Neural progenitor cell (in vitro differentiated cells): ENCODE measurements around the gene SLC39A2. TPM values are rescaled to one million over a fixed set of nuclear protein-coding genes. Genes with fewer than 3 reads are reported as not detected.

Experiments used
- DNase-seq: peaks from one replicate; pipeline ENCODE4 v3.0.0-alpha.2; 2016; ENCODE audit warnings: low spot score
- H2AFZ ChIP-seq: fragments of 200-600 bp; sonication (generic); replicated peaks from 2 replicates; pipeline ENCODE4 v1.6.1; 2016; ENCODE audit warnings: antibody characterized with exemption
- H3F3A ChIP-seq: fragments of 200-600 bp; sonication (generic); 2 replicates; pipeline ENCODE4 v1.6.1; 2016; ENCODE audit warnings: antibody characterized with exemption, low read depth
- H3K27ac ChIP-seq: fragments of 200-600 bp; sonication (generic); 2 replicates; pipeline ENCODE4 v1.5.1; 2016; ENCODE audit warnings: mild to moderate bottlenecking
- H3K27me3 ChIP-seq: fragments of 200-600 bp; sonication (generic); 2 replicates; pipeline ENCODE4 v1.6.1; 2016; ENCODE audit warnings: mild to moderate bottlenecking, moderate library complexity
- H3K36me3 ChIP-seq: fragments of 200-600 bp; sonication (generic); 2 replicates; pipeline ENCODE4 v1.5.1; 2016
- H3K4me1 ChIP-seq: fragments of 200-600 bp; sonication (generic); 2 replicates; pipeline ENCODE4 v1.6.1; 2016; ENCODE audit warnings: mixed run types
- H3K4me2 ChIP-seq: fragments of 200-600 bp; sonication (generic); 2 replicates; pipeline ENCODE4 v1.6.1; 2016
- H3K4me3 ChIP-seq: fragments of 200-600 bp; sonication (generic); 2 replicates; pipeline ENCODE4 v1.5.1; 2016
- H3K79me2 ChIP-seq: fragments of 200-600 bp; sonication (generic); 2 replicates; pipeline ENCODE4 v1.6.1; 2016; ENCODE audit warnings: low read depth
- H3K9ac ChIP-seq: fragments of 200-600 bp; sonication (generic); 2 replicates; pipeline ENCODE4 v1.6.1; 2016
- H3K9me3 ChIP-seq: fragments of 200-600 bp; sonication (generic); 2 replicates; pipeline ENCODE4 v1.5.1; 2016; ENCODE audit warnings: low read depth
- H4K20me1 ChIP-seq: fragments of 200-600 bp; sonication (generic); 2 replicates; pipeline ENCODE4 v1.6.1; 2016; ENCODE audit warnings: low read depth
- H3K27ac Mint-ChIP-seq: 3 replicates; pipeline ENCODE4 v1.8.0; 2021; ENCODE audit warnings: mixed read lengths
- H3K27me3 Mint-ChIP-seq: 2 replicates; pipeline ENCODE4 v1.8.0; 2022; ENCODE audit warnings: low read depth, mild to moderate bottlenecking, inconsistent platforms, moderate library complexity, mixed read lengths; ENCODE audit not compliant: insufficient read depth
- H3K36me3 Mint-ChIP-seq: 3 replicates; pipeline ENCODE4 v1.8.0; 2021; ENCODE audit warnings: mixed read lengths
- H3K4me1 Mint-ChIP-seq: 3 replicates; pipeline ENCODE4 v1.8.0; 2021; ENCODE audit warnings: mixed read lengths
- H3K4me3 Mint-ChIP-seq: 3 replicates; pipeline ENCODE4 v1.8.0; 2021; ENCODE audit warnings: mild to moderate bottlenecking, moderate library complexity, mixed read lengths
- H3K9me3 Mint-ChIP-seq: 3 replicates; pipeline ENCODE4 v1.8.0; 2020; ENCODE audit warnings: mixed read lengths
- EZH2 ChIP-seq: fragments of 200-600 bp; sonication (generic); IDR thresholded peaks from 2 replicates; pipeline ENCODE4 v1.6.1; 2017; ENCODE audit warnings: antibody characterized with exemption, mild to moderate bottlenecking, moderate library complexity
- EZH2phosphoT487 ChIP-seq: fragments of 200-600 bp; sonication (generic); IDR thresholded peaks from 2 replicates; pipeline ENCODE4 v1.6.1; 2017; ENCODE audit warnings: antibody characterized with exemption
- total RNA-seq: library from RNA; depleted of rRNA; stranded (reverse); fragments of >200 nt; gene quantifications from 2 replicates; pipeline ENCODE4 v1.2.3, GENCODE V29; 2015; ENCODE audit warnings: low replicate concordance
- TF ChIP-seq, protein P1 (sequence below): fragments of 200-600 bp; sonication (generic); IDR thresholded peaks from 2 replicates; pipeline ENCODE4 v1.5.1; 2017; ENCODE audit warnings: antibody characterized with exemption, mild to moderate bottlenecking

SLC39A2 gene
- total RNA-seq, 1 donor from 2014 or later = not detected

DNA sequence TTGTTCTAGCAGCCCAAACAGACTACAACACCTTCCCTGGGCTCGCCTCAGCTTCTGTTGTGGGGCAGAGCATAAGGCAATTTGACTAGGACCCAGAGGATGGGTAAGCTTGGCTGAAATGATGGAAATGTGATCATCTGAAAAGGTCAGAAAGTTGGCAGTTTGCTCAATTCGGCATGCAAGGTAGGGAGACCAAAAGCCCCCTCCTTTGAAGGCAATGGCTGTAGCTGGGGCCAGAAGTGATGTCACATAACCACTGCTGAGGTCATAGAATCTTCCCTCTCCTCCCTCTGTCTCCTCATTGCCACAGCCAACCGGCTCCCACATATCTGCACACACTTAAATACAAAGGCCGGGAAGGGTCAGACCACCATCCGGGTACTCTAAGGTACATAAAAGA lies 30.8 kb downstream of the SLC39A2 start, which contains the start of gene TPPP2:
Gene TPPP2, plus strand, starts transcription at position 301 of the 400 bp plus-strand sequence. CDS start 365 bp downstream, outside the sequence.
- H3K27ac ChIP-seq = no peak within 1 kb of the TSS
- no peak within 1 kb of the TSS for H3K9ac ChIP-seq
- peaks cover 6% of the 10 kb centered on the region for H3K4me1 Mint-ChIP-seq
- no peaks in the 10 kb centered on the region for H3K36me3 ChIP-seq
- peaks cover 9% of the 10 kb centered on the region for H3K27me3 Mint-ChIP-seq
- DNase-seq = no peak
- no peaks in the 10 kb centered on the region for H4K20me1 ChIP-seq
- peaks cover 39% of the 10 kb centered on the region for H3K27me3 ChIP-seq
- H3K4me3 ChIP-seq = no peak within 1 kb of the TSS
- no peaks in the 10 kb centered on the region for H3K36me3 Mint-ChIP-seq
- H3K4me2 ChIP-seq = no peak within 1 kb of the TSS
- H3K4me3 Mint-ChIP-seq = no peak within 1 kb of the TSS
- no peak within 1 kb of the TSS for H2AFZ ChIP-seq
- no peaks in the 10 kb centered on the region for H3K9me3 Mint-ChIP-seq
- no peaks in the 10 kb centered on the region for H3K79me2 ChIP-seq
- H3K9me3 ChIP-seq = no peaks in the 10 kb centered on the region
- H3F3A ChIP-seq = no peaks in the 10 kb centered on the region
- TF ChIP-seq EZH2 (no peak), EZH2phosphoT487 (no peak)
- TF ChIP-seq, protein P1, sequence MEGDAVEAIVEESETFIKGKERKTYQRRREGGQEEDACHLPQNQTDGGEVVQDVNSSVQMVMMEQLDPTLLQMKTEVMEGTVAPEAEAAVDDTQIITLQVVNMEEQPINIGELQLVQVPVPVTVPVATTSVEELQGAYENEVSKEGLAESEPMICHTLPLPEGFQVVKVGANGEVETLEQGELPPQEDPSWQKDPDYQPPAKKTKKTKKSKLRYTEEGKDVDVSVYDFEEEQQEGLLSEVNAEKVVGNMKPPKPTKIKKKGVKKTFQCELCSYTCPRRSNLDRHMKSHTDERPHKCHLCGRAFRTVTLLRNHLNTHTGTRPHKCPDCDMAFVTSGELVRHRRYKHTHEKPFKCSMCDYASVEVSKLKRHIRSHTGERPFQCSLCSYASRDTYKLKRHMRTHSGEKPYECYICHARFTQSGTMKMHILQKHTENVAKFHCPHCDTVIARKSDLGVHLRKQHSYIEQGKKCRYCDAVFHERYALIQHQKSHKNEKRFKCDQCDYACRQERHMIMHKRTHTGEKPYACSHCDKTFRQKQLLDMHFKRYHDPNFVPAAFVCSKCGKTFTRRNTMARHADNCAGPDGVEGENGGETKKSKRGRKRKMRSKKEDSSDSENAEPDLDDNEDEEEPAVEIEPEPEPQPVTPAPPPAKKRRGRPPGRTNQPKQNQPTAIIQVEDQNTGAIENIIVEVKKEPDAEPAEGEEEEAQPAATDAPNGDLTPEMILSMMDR = no peak
- peaks cover 10% of the 10 kb centered on the region for H3K4me1 ChIP-seq
- H3K27ac Mint-ChIP-seq = no peak within 1 kb of the TSS

DNA sequence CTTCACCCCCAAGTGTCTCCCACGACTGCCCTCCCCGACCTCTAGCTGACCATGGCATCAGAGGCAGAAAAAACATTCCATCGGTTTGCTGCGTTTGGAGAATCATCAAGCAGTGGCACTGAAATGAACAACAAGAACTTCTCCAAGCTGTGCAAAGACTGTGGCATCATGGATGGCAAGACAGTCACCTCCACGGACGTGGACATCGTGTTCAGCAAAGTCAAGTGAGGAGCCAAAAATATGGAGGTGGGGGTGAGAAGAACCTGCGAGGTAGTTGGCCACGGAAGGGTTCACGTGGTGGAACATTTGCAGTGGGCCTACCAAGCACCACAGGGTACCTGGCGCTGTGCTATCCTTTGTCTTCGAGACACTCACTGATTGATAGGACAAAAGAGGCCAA lies 31.4 kb downstream of the SLC39A2 start:
- Mint-ChIP-seq H3K4me1 (peaks cover 8% of the 10 kb centered on the region), H3K36me3 (no peaks in the 10 kb centered on the region), H3K9me3 (no peaks in the 10 kb centered on the region), H3K27me3 (peaks cover 12% of the 10 kb centered on the region), H3K27ac (no peak overlapping the region), H3K4me3 (no peak overlapping the region)
- H3K27me3 ChIP-seq = peaks cover 33% of the 10 kb centered on the region
- H3K4me2 ChIP-seq = no peak overlapping the region
- peaks cover 10% of the 10 kb centered on the region for H3K4me1 ChIP-seq
- H4K20me1 ChIP-seq = no peaks in the 10 kb centered on the region
- H3F3A ChIP-seq = no peaks in the 10 kb centered on the region
- H3K9me3 ChIP-seq = no peaks in the 10 kb centered on the region
- H2AFZ ChIP-seq = no peak overlapping the region
- H3K9ac ChIP-seq = no peak overlapping the region
- H3K79me2 ChIP-seq = no peaks in the 10 kb centered on the region
- no peak for DNase-seq
- no peak overlapping the region for H3K27ac ChIP-seq
- H3K4me3 ChIP-seq = no peak overlapping the region
- H3K36me3 ChIP-seq = no peaks in the 10 kb centered on the region
- no peak for TF ChIP-seq EZH2
- TF ChIP-seq EZH2phosphoT487 = no peak
- TF ChIP-seq, protein P1 = no peak

DNA sequence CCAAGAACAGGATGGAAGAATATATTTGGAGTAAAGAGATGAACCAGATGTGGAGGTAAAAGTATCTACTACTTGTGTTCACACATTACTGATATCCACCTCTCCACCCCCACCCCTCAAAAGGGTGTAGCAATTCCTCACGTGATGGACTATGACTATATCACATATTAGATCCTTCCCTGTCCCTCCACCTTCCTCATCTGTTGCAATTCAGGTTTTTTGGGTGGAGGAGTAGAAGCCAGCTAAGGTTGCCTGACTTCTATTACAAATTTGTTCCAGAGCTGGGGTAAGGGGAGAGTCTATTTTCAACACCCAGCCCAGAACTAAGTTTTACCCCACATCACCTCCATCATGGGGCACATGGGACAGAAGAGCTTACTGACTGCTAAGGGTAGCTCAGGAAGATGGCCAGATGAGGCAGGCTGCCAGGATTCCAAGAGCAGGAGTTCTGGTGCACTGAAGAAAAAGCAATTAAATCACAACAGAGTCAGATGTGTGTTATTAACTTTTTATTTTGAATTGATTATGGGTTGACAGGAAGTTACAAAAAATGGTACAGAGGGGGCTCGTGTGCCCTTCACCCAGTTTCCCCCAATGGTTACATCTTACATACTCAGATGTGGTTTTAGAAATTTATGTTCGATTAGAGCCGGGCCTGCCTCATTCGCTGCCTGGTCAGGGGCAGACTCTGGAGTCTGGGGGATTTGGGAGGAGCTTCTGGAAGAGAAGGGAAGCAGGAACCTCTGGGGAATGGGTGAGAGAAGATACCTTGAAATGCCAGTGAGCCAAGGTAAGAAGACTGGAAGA lies 33.4 kb downstream of the SLC39A2 start:
- no peaks in the 10 kb centered on the region for H3K4me1 ChIP-seq
- H3K27ac ChIP-seq = no peak overlapping the region
- no peaks in the 10 kb centered on the region for H3K36me3 Mint-ChIP-seq
- no peaks in the 10 kb centered on the region for H3K9me3 Mint-ChIP-seq
- no peak overlapping the region for H3K4me3 ChIP-seq
- no peak overlapping the region for H3K4me2 ChIP-seq
- no peaks in the 10 kb centered on the region for H3K9me3 ChIP-seq
- peaks cover 6% of the 10 kb centered on the region for H3K27me3 Mint-ChIP-seq
- no peaks in the 10 kb centered on the region for H3F3A ChIP-seq
- TF ChIP-seq EZH2 = no peak
- TF ChIP-seq, protein P1 = no peak
- no peak for TF ChIP-seq EZH2phosphoT487
- no peak overlapping the region for H3K9ac ChIP-seq
- no peak overlapping the region for H2AFZ ChIP-seq
- no peak overlapping the region for H3K4me3 Mint-ChIP-seq
- no peaks in the 10 kb centered on the region for H4K20me1 ChIP-seq
- no peaks in the 10 kb centered on the region for H3K36me3 ChIP-seq
- no peaks in the 10 kb centered on the region for H3K79me2 ChIP-seq
- DNase-seq = no peak
- peaks cover 2% of the 10 kb centered on the region for H3K4me1 Mint-ChIP-seq
- peaks cover 13% of the 10 kb centered on the region for H3K27me3 ChIP-seq
- H3K27ac Mint-ChIP-seq = no peak overlapping the region
